NCI-H460 (cell line): ENCODE measurements around the gene FAT1. TPM values are rescaled to one million over a fixed set of nuclear protein-coding genes. Genes with fewer than 3 reads are reported as not detected.
A peak's percentile ranks its signal among the peaks of the same experiment; 100 is the strongest.
"Not testable (repeated sequence)": the region's sequence is repeated elsewhere in the genome, so short reads cannot be mapped to it uniquely, and the experiment has no call there.

ENCODE experiments used
- DNase-seq: peaks from one replicate; pipeline ENCODE4 v3.0.0-alpha.2; 2016; ENCODE audit warnings: low read depth; ENCODE audit errors: extremely low read depth
- polyA plus RNA-seq: library from polyadenylated mRNA; depleted of rRNA; stranded (reverse); fragments of >200 nt; gene quantifications from 2 replicates; pipeline ENCODE4 v1.2.3, GENCODE V29; 2014; cell fraction: nucleus; rRNA removed
- total RNA-seq: library from RNA; depleted of rRNA; stranded (reverse); fragments of >200 nt; shearing (Covaris generic); gene quantifications from 2 replicates; pipeline ENCODE4 v1.2.3, GENCODE V29; 2014; rRNA removed

Gene FAT1
- total RNA-seq, result 83.1 and 87.5 TPM in 2 replicates
- polyA plus RNA-seq, result 40.6 and 73.8 TPM in 2 replicates

GRCh38 chr4:186723292-186724057, at the start of gene FAT1:
Gene FAT1 (minus strand): TSS chr4:186723856. CDS start chr4:186709827, 14,029 bp downstream.
- no peak for DNase-seq

GRCh38 chr4:186772936-186773487, 49.4 kb upstream of the FAT1 start:
- DNase-seq, result no peak

- DNase-seq, result no peak
These were observed 48.0 kb upstream of the FAT1 start for GRCh38 chr4:186771624-186772023.

GRCh38 chr4:186770481-186771175, 47.0 kb upstream of the FAT1 start:
- DNase-seq, result no peak

GRCh38 chr4:186767794-186768193, 44.1 kb upstream of the FAT1 start:
- DNase-seq, result no peak

GRCh38 chr4:186765673-186766546, 42.3 kb upstream of the FAT1 start:
- DNase-seq, result no peak

- peak; percentile 41 for DNase-seq
These were observed 41.5 kb upstream of the FAT1 start for GRCh38 chr4:186765138-186765537.

GRCh38 chr4:186764457-186764856, 40.8 kb upstream of the FAT1 start:
- DNase-seq, result no peak

- DNase-seq, result no peak
These were observed 39.2 kb upstream of the FAT1 start for GRCh38 chr4:186762865-186763264.

GRCh38 chr4:186762361-186762760, 38.7 kb upstream of the FAT1 start:
- no peak for DNase-seq

GRCh38 chr4:186761956-186762355, 38.3 kb upstream of the FAT1 start:
- DNase-seq, result not testable (repeated sequence)

GRCh38 chr4:186761393-186761792, 37.7 kb upstream of the FAT1 start:
- no peak for DNase-seq

GRCh38 chr4:186760576-186760975, 36.9 kb upstream of the FAT1 start:
- DNase-seq, result no peak

- no peak for DNase-seq
These were observed 36.3 kb upstream of the FAT1 start for GRCh38 chr4:186759990-186760389.

GRCh38 chr4:186758929-186759682, 35.5 kb upstream of the FAT1 start:
- no peak for DNase-seq

GRCh38 chr4:186757696-186758355, 34.2 kb upstream of the FAT1 start:
- no peak for DNase-seq

- DNase-seq, result not testable (repeated sequence)
These were observed 32.9 kb upstream of the FAT1 start for GRCh38 chr4:186756550-186756949.

GRCh38 chr4:186755550-186756519, 32.2 kb upstream of the FAT1 start:
- no peak for DNase-seq
